Neural cell (in vitro differentiated cells): ENCODE data around the gene COBL.

Experiments used
- CTCF ChIP-seq: fragments of 450-650 bp; IDR thresholded peaks from 2 replicates; pipeline ENCODE4 v1.5.1; 2014; ENCODE audit warnings: antibody characterized with exemption, mild to moderate bottlenecking, moderate library complexity; ENCODE audit not compliant: poor library complexity, severe bottlenecking
- EP300 ChIP-seq: fragments of 450-650 bp; conservative IDR thresholded peaks from 2 replicates; pipeline ENCODE4 v1.6.1; 2014; ENCODE audit warnings: antibody characterized with exemption, mild to moderate bottlenecking, moderate library complexity; ENCODE audit not compliant: poor library complexity, severe bottlenecking
- EZH2 ChIP-seq: fragments of 200-600, 300-800 bp; shearing (Covaris generic), sonication (generic); IDR thresholded peaks from 2 replicates; pipeline ENCODE4 v1.6.1; 2014; ENCODE audit warnings: antibody characterized with exemption, low read length, borderline replicate concordance, mild to moderate bottlenecking; ENCODE audit not compliant: insufficient read depth, poor library complexity, severe bottlenecking
- POLR2AphosphoS5 ChIP-seq: IDR thresholded peaks from 2 replicates; pipeline ENCODE4 v1.6.1; 2012
- SMC3 ChIP-seq: fragments of 450-650 bp; conservative IDR thresholded peaks from 2 replicates; pipeline ENCODE4 v1.6.1; 2014; ENCODE audit warnings: antibody characterized with exemption, mild to moderate bottlenecking, moderate library complexity; ENCODE audit not compliant: poor library complexity
- TAF1 ChIP-seq: IDR thresholded peaks from 2 replicates; pipeline ENCODE4 v1.6.1; 2012; ENCODE audit warnings: low read depth

- no peak for TF ChIP-seq CTCF
- no peak for TF ChIP-seq EP300
- no peak for TF ChIP-seq TAF1
- TF ChIP-seq POLR2AphosphoS5, result no peak
- TF ChIP-seq EZH2, result no peak
- no peak for TF ChIP-seq SMC3
Observed at GRCh38 chr7:51244053-51244452, 72.6 kb downstream of the COBL start.
